GM12878 (cell line): ENCODE results near the gene SBF2. TPM values are rescaled to one million over a fixed set of nuclear protein-coding genes. Genes with fewer than 3 reads are reported as not detected.
A peak's percentile ranks its signal among the peaks of the same experiment; 100 is the strongest.

Source experiments
- ATF7 ChIP-seq: fragments of 450-650 bp; IDR thresholded peaks from 2 replicates; pipeline ENCODE4 v1.6.1; 2016; ENCODE audit warnings: low read depth, mild to moderate bottlenecking
- BRCA1 ChIP-seq: IDR thresholded peaks from 2 replicates; pipeline ENCODE4 v1.6.1; 2011; ENCODE audit warnings: low read depth, low read length, improper control_type of control experiment
- ETV6 ChIP-seq, 2 experiments: fragments of 450-650 bp in 1 of 2; IDR thresholded peaks in 1 of 2; conservative IDR thresholded peaks in 1 of 2; 2 replicates each; pipeline ENCODE4 v1.6.1; 2014; ENCODE audit warnings: antibody characterized with exemption in 1 of 2, borderline replicate concordance in 1 of 2, low read depth in 1 of 2, mild to moderate bottlenecking in 1 of 2, moderate library complexity in 1 of 2
- FOXM1 ChIP-seq: IDR thresholded peaks from 2 replicates; pipeline ENCODE4 v1.6.1; 2012; ENCODE audit warnings: low read depth, mild to moderate bottlenecking, inconsistent platforms, low read length, moderate library complexity
- IKZF2 ChIP-seq, 2 experiments: fragments of 450-650 bp; IDR thresholded peaks; 2 replicates each; pipeline ENCODE4 v1.6.1; 2017; ENCODE audit warnings: mild to moderate bottlenecking in 2 of 2, moderate library complexity in 2 of 2
- IRF4 ChIP-seq: IDR thresholded peaks from 2 replicates; pipeline ENCODE4 v1.6.1; 2011; ENCODE audit warnings: low read depth, low read length
- LARP7 ChIP-seq: fragments of 450-650 bp; IDR thresholded peaks from 2 replicates; pipeline ENCODE4 v1.6.1; 2017; ENCODE audit warnings: mild to moderate bottlenecking
- MXI1 ChIP-seq: fragments of 150-350 bp; IDR thresholded peaks from 2 replicates; pipeline ENCODE4 v1.6.1; 2011; ENCODE audit warnings: low read depth, mild to moderate bottlenecking, inconsistent platforms, low read length, improper control_type of control experiment
- NBN ChIP-seq: fragments of 450-650 bp; IDR thresholded peaks from 2 replicates; pipeline ENCODE4 v1.6.1; 2016
- POU2F2 ChIP-seq: IDR thresholded peaks from 3 replicates; pipeline ENCODE4 v1.6.1; 2011; ENCODE audit warnings: low read depth, mild to moderate bottlenecking, low read length, borderline replicate concordance
- RAD51 ChIP-seq: fragments of 450-650 bp; IDR thresholded peaks from 2 replicates; pipeline ENCODE4 v1.6.1; 2016; ENCODE audit warnings: moderate library complexity, mild to moderate bottlenecking, inconsistent platforms
- SPI1 ChIP-seq: IDR thresholded peaks from 2 replicates; pipeline ENCODE4 v1.6.1; 2011; ENCODE audit warnings: low read depth, mild to moderate bottlenecking, low read length, moderate library complexity, borderline replicate concordance; ENCODE audit not compliant: insufficient read depth
- TCF12 ChIP-seq: IDR thresholded peaks from 2 replicates; pipeline ENCODE4 v1.6.1; 2011; ENCODE audit warnings: low read depth, mild to moderate bottlenecking, low read length
- YBX1 ChIP-seq: fragments of 450-650 bp; IDR thresholded peaks from 2 replicates; pipeline ENCODE4 v1.6.1; 2016; ENCODE audit warnings: antibody characterized with exemption
- ZNF24 ChIP-seq: fragments of 450-650 bp; IDR thresholded peaks from 2 replicates; pipeline ENCODE4 v1.6.1; 2017; ENCODE audit warnings: antibody characterized with exemption, mild to moderate bottlenecking
- polyA plus RNA-seq, 11 experiments: library from polyadenylated mRNA; depleted of rRNA in 4 of 11; unstranded in 6 of 11; stranded (reverse) in 5 of 11; fragments of >200 nt; fragmentation: Nextera tagmentation in 4 of 11; fragmentation: Illumina TruSeq in 1 of 11; extraction: Ambion mirVana in 4 of 11; extraction: Trizol in 1 of 11; gene quantifications; 1 replicate in 1 of 11; 2 replicates in 10 of 11; pipeline versions ENCODE4 v1.2.1 to v1.2.3, GENCODE V29; 2011 to 2016; ENCODE audit warnings: inconsistent platforms in 2 of 11, missing spikeins in 2 of 11, low read depth in 1 of 11
- total RNA-seq, 4 experiments: library from RNA; depleted of rRNA in 3 of 4; stranded (reverse); fragments of >200 nt in 3 of 4; fragmentation: Illumina TruSeq in 1 of 4; extraction: Trizol in 1 of 4; gene quantifications; 2 replicates each; pipeline versions ENCODE4 v1.2.1 to v1.2.3, GENCODE V29; 2013 to 2021
- TF ChIP-seq, protein P1 (sequence below): fragments of 450-650 bp; IDR thresholded peaks from 2 replicates; pipeline ENCODE4 v1.6.1; 2017; ENCODE audit warnings: antibody characterized with exemption, mild to moderate bottlenecking, moderate library complexity
- TF ChIP-seq, protein P2 (sequence below): IDR thresholded peaks from 2 replicates; pipeline ENCODE4 v1.6.1; 2012; ENCODE audit warnings: low read depth, low read length, improper control_type of control experiment
- TF ChIP-seq, protein P3 (sequence below): IDR thresholded peaks from 2 replicates; pipeline ENCODE4 v1.6.1; 2012; ENCODE audit warnings: improper control_type of control experiment, low read depth, low read length; ENCODE audit not compliant: insufficient replicate concordance
- TF ChIP-seq, protein P4 (sequence below): IDR thresholded peaks from 2 replicates; pipeline ENCODE4 v1.6.1; 2012; ENCODE audit warnings: low read depth, low read length, improper control_type of control experiment
- TF ChIP-seq, protein P5 (sequence below): fragments of 150-350 bp; IDR thresholded peaks from 2 replicates; pipeline ENCODE4 v1.6.1; 2014; ENCODE audit warnings: mild to moderate bottlenecking, low read depth, low read length

Gene SBF2
- total and polyA plus RNA-seq, 10 of the 15 experiments (the other 5 are each of a cell fraction or from before 2014, with no cell fraction given) = 0.24 to 2.3 (median 1.1) TPM

DNA sequence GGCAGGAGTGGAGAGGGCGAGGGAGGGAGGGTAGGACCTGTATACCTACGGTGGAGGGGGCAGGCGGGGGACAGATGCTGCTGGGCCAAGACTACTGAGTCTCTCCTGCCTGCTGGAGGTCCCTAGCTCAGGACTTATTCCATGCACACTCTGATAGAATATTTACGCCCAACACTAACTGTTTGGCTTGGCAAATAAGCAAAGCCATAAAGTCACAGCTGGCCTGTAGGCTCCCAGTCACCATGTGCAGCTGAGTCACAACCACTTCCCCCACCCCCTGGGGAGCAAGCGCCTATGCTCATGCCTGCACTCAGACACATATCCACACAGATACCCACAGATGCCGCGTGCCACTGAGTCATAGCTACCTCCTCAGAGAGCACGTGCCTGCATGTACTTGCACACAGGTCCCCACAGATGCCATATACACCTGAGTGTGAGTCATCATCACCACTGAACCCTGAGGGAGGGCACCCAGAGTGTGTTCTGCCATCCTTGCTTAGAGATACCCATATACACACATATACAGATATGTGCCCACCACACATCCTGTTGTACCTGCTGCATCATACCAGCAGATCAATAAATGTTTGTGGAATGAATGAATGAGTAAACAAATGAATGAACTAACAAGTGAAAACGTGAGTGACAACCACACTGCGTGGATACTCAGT is 534.4 kb downstream of the SBF2 start (continued):
- TF ChIP-seq SPI1 = no peak
- no peak for TF ChIP-seq FOXM1
- TF ChIP-seq TCF12 = peak; percentile 68
- peak; percentile 73 for TF ChIP-seq ZNF24
- TF ChIP-seq NBN = no peak
- peak; percentile 51; the same call in 1 of the 2 replicates for TF ChIP-seq RAD51
- TF ChIP-seq IKZF2 (IDR thresholded peaks at IDR 0.05) = 0 out of 4 replicates have a peak, but pooled peaks of 1 of the 2 experiments have one; percentile 11
- no peak for TF ChIP-seq LARP7
- TF ChIP-seq, protein P1, sequence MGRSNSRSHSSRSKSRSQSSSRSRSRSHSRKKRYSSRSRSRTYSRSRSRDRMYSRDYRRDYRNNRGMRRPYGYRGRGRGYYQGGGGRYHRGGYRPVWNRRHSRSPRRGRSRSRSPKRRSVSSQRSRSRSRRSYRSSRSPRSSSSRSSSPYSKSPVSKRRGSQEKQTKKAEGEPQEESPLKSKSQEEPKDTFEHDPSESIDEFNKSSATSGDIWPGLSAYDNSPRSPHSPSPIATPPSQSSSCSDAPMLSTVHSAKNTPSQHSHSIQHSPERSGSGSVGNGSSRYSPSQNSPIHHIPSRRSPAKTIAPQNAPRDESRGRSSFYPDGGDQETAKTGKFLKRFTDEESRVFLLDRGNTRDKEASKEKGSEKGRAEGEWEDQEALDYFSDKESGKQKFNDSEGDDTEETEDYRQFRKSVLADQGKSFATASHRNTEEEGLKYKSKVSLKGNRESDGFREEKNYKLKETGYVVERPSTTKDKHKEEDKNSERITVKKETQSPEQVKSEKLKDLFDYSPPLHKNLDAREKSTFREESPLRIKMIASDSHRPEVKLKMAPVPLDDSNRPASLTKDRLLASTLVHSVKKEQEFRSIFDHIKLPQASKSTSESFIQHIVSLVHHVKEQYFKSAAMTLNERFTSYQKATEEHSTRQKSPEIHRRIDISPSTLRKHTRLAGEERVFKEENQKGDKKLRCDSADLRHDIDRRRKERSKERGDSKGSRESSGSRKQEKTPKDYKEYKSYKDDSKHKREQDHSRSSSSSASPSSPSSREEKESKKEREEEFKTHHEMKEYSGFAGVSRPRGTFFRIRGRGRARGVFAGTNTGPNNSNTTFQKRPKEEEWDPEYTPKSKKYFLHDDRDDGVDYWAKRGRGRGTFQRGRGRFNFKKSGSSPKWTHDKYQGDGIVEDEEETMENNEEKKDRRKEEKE = no peak
- TF ChIP-seq YBX1 = no peak
- TF ChIP-seq BRCA1 = no peak
- TF ChIP-seq, protein P2, sequence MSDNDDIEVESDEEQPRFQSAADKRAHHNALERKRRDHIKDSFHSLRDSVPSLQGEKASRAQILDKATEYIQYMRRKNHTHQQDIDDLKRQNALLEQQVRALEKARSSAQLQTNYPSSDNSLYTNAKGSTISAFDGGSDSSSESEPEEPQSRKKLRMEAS = peak; percentile 65
- no peak for TF ChIP-seq POU2F2
- peak; percentile 82 for TF ChIP-seq MXI1
- no peak for TF ChIP-seq ETV6 (conservative IDR thresholded peaks at IDR 0.05 in 1 of 2, IDR thresholded peaks at IDR 0.05 in 1 of 2; ENCODE audit: borderline replicate concordance in 1 of 2, low read depth in 1 of 2)
- TF ChIP-seq ATF7 = peak; percentile 43
- TF ChIP-seq, protein P3, sequence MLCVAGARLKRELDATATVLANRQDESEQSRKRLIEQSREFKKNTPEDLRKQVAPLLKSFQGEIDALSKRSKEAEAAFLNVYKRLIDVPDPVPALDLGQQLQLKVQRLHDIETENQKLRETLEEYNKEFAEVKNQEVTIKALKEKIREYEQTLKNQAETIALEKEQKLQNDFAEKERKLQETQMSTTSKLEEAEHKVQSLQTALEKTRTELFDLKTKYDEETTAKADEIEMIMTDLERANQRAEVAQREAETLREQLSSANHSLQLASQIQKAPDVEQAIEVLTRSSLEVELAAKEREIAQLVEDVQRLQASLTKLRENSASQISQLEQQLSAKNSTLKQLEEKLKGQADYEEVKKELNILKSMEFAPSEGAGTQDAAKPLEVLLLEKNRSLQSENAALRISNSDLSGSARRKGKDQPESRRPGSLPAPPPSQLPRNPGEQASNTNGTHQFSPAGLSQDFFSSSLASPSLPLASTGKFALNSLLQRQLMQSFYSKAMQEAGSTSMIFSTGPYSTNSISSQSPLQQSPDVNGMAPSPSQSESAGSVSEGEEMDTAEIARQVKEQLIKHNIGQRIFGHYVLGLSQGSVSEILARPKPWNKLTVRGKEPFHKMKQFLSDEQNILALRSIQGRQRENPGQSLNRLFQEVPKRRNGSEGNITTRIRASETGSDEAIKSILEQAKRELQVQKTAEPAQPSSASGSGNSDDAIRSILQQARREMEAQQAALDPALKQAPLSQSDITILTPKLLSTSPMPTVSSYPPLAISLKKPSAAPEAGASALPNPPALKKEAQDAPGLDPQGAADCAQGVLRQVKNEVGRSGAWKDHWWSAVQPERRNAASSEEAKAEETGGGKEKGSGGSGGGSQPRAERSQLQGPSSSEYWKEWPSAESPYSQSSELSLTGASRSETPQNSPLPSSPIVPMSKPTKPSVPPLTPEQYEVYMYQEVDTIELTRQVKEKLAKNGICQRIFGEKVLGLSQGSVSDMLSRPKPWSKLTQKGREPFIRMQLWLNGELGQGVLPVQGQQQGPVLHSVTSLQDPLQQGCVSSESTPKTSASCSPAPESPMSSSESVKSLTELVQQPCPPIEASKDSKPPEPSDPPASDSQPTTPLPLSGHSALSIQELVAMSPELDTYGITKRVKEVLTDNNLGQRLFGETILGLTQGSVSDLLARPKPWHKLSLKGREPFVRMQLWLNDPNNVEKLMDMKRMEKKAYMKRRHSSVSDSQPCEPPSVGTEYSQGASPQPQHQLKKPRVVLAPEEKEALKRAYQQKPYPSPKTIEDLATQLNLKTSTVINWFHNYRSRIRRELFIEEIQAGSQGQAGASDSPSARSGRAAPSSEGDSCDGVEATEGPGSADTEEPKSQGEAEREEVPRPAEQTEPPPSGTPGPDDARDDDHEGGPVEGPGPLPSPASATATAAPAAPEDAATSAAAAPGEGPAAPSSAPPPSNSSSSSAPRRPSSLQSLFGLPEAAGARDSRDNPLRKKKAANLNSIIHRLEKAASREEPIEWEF = no peak
- TF ChIP-seq, protein P4, sequence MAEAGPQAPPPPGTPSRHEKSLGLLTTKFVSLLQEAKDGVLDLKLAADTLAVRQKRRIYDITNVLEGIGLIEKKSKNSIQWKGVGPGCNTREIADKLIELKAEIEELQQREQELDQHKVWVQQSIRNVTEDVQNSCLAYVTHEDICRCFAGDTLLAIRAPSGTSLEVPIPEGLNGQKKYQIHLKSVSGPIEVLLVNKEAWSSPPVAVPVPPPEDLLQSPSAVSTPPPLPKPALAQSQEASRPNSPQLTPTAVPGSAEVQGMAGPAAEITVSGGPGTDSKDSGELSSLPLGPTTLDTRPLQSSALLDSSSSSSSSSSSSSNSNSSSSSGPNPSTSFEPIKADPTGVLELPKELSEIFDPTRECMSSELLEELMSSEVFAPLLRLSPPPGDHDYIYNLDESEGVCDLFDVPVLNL = no peak
- TF ChIP-seq, protein P5, sequence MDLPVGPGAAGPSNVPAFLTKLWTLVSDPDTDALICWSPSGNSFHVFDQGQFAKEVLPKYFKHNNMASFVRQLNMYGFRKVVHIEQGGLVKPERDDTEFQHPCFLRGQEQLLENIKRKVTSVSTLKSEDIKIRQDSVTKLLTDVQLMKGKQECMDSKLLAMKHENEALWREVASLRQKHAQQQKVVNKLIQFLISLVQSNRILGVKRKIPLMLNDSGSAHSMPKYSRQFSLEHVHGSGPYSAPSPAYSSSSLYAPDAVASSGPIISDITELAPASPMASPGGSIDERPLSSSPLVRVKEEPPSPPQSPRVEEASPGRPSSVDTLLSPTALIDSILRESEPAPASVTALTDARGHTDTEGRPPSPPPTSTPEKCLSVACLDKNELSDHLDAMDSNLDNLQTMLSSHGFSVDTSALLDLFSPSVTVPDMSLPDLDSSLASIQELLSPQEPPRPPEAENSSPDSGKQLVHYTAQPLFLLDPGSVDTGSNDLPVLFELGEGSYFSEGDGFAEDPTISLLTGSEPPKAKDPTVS = no peak
- TF ChIP-seq IRF4 = no peak
